Measurements from ENCODE around the gene CCNK.

Gene CCNK

GRCh38 chr14:99522934-99523703, 41.9 kb downstream of the CCNK start:
- peaks cover 32% of the 10 kb centered on the region for H3K36me3 ChIP-seq
- no peaks in the 10 kb centered on the region for H3K27me3 ChIP-seq (ENCODE audit: insufficient read depth, low read depth, severe bottlenecking)
- no peak for DNase-seq
- peak overlapping the region; percentile 44 for H3K27ac ChIP-seq
- no peak for TF ChIP-seq CTCF (IDR thresholded peaks at IDR 0.05; ENCODE audit: low read depth, low read length)
- H3K9me3 ChIP-seq (ENCODE audit: severe bottlenecking), result no peaks in the 10 kb centered on the region
- no peak overlapping the region for H3K4me3 ChIP-seq (ENCODE audit: low read depth, low read length)

- Histone ChIP-seq H3K36me3 (peaks cover 27% of the 10 kb centered on the region), H3K27me3 (ENCODE audit: insufficient read depth, low read depth, severe bottlenecking) (no peaks in the 10 kb centered on the region), H3K4me3 (ENCODE audit: low read depth, low read length) (no peak overlapping the region), H3K9me3 (ENCODE audit: severe bottlenecking) (no peaks in the 10 kb centered on the region), H3K27ac (no peak overlapping the region)
- no peak for DNase-seq
- no peak for TF ChIP-seq CTCF (IDR thresholded peaks at IDR 0.05; ENCODE audit: low read depth, low read length)
Measured at GRCh38 chr14:99523704-99524055, 42.5 kb downstream of the CCNK start.

GRCh38 chr14:99524091-99524661, 43.0 kb downstream of the CCNK start:
- no peak for TF ChIP-seq CTCF (IDR thresholded peaks at IDR 0.05; ENCODE audit: low read depth, low read length)
- peak overlapping the region; percentile 32 for H3K27ac ChIP-seq
- no peaks in the 10 kb centered on the region for H3K27me3 ChIP-seq (ENCODE audit: insufficient read depth, low read depth, severe bottlenecking)
- H3K36me3 ChIP-seq, result peaks cover 29% of the 10 kb centered on the region
- no peak for DNase-seq
- H3K9me3 ChIP-seq (ENCODE audit: severe bottlenecking), result no peaks in the 10 kb centered on the region
- no peak overlapping the region for H3K4me3 ChIP-seq (ENCODE audit: low read depth, low read length)

- peak; percentile 69 for DNase-seq
- peaks cover 25% of the 10 kb centered on the region for H3K36me3 ChIP-seq
- peak; percentile 58 for TF ChIP-seq CTCF (IDR thresholded peaks at IDR 0.05; ENCODE audit: low read depth, low read length)
- no peaks in the 10 kb centered on the region for H3K27me3 ChIP-seq (ENCODE audit: insufficient read depth, low read depth, severe bottlenecking)
- peak overlapping the region; percentile 32 for H3K27ac ChIP-seq
- no peaks in the 10 kb centered on the region for H3K9me3 ChIP-seq (ENCODE audit: severe bottlenecking)
- no peak overlapping the region for H3K4me3 ChIP-seq (ENCODE audit: low read depth, low read length)
Measured at GRCh38 chr14:99524804-99525698, 43.8 kb downstream of the CCNK start.

- no peaks in the 10 kb centered on the region for H3K9me3 ChIP-seq (ENCODE audit: severe bottlenecking)
- peaks cover 26% of the 10 kb centered on the region for H3K36me3 ChIP-seq
- no peaks in the 10 kb centered on the region for H3K27me3 ChIP-seq (ENCODE audit: insufficient read depth, low read depth, severe bottlenecking)
- no peak for DNase-seq
- no peak overlapping the region for H3K4me3 ChIP-seq (ENCODE audit: low read depth, low read length)
- TF ChIP-seq CTCF (IDR thresholded peaks at IDR 0.05; ENCODE audit: low read depth, low read length), result no peak
- no peak overlapping the region; the same call in 1 of the 2 replicates for H3K27ac ChIP-seq
Measured at GRCh38 chr14:99525699-99526080, 44.5 kb downstream of the CCNK start.

Measured in WERI-Rb-1 (cell line).